Tibial nerve (tissue), 4 donors: Measurements from ENCODE around the gene TSPYL4. TPM values are rescaled to one million over a fixed set of nuclear protein-coding genes. Genes with fewer than 3 reads are reported as not detected.

Experiments
- DNase-seq, 2 donors: peaks; one replicate each; pipeline ENCODE4 v3.0.0-alpha.2; 2019; ENCODE audit warnings: low spot score in 2 of 2
- H3K27ac ChIP-seq, 4 donors: fragments of 200-600 bp; sonication (generic) in 3 of 4; one replicate each; pipeline ENCODE4 v1.5.1; 2017 to 2019; ENCODE audit warnings: mild to moderate bottlenecking in 1 of 4
- H3K27me3 ChIP-seq, 2 donors: fragments of 200-600 bp; sonication (generic) in 1 of 2; one replicate each; pipeline versions ENCODE4 v1.5.1 to v1.6.0; 2017 to 2019
- H3K36me3 ChIP-seq, 3 donors: fragments of 200-600 bp; sonication (generic); one replicate each; pipeline ENCODE4 v1.5.1; 2018 to 2019
- H3K4me1 ChIP-seq, 4 donors: fragments of 200-600 bp; sonication (generic) in 3 of 4; one replicate each; pipeline ENCODE4 v1.5.1; 2017 to 2019
- H3K4me3 ChIP-seq, 4 donors: fragments of 200-600 bp; sonication (generic) in 3 of 4; one replicate each; pipeline ENCODE4 v1.5.1; 2017 to 2019; ENCODE audit warnings: mild to moderate bottlenecking in 1 of 4, moderate library complexity in 1 of 4
- H3K9me3 ChIP-seq, 4 donors: fragments of 200-600 bp; sonication (generic) in 3 of 4; one replicate each; pipeline ENCODE4 v1.5.1; 2017 to 2019
- CTCF ChIP-seq, 5 experiments: fragments of 200-600 bp in 3 of 5; fragments of 450-650 bp in 2 of 5; sonication (generic) in 3 of 5; IDR thresholded peaks; one replicate each; pipeline ENCODE4 v1.5.1; 2016 to 2019; ENCODE audit warnings: antibody characterized with exemption in 5 of 5, mild to moderate bottlenecking in 3 of 5, moderate library complexity in 2 of 5
- EP300 ChIP-seq, 2 donors: sonication (generic); formaldehyde crosslinking; IDR thresholded peaks; one replicate each; pipeline ENCODE4 v1.6.1; 2017; ENCODE audit warnings: antibody characterized with exemption in 2 of 2, mild to moderate bottlenecking in 1 of 2
- POLR2A ChIP-seq, 2 donors: fragments of 450-650 bp; IDR thresholded peaks; one replicate each; pipeline ENCODE4 v1.6.1; 2017; ENCODE audit warnings: antibody characterized with exemption in 2 of 2, mild to moderate bottlenecking in 2 of 2, moderate library complexity in 2 of 2
- WGBS, 2 donors: methylation state at CpG; one replicate each; pipeline ENCODE4 v1.1.5; 2018; 5-methylcytosine and 5-hydroxymethylcytosine counted together
- total RNA-seq, 4 donors: library from RNA; depleted of rRNA; stranded (reverse); fragments of >200 nt; gene quantifications; one replicate each; pipeline ENCODE4 v1.1.0, GENCODE V29; 2016

TSPYL4 gene
- total RNA-seq, 4 donors from 2014 or later, result 14.4 to 26.7 (median 20.9) TPM

- Histone ChIP-seq H3K4me1 (peaks cover 0 to 34% (median 13%) of the 10 kb centered on the region in 4 donors), H3K27ac (no peak overlapping the region), H3K27me3 (no peaks in the 10 kb centered on the region), H3K36me3 (peaks cover 0 to 4% (median 0%) of the 10 kb centered on the region in 3 donors), H3K9me3 (no peaks in the 10 kb centered on the region), H3K4me3 (no peak overlapping the region)
- DNase-seq, result no peak
- WGBS, 2 donors, result 89 to 92% methylated on average over 4 of the region's 4 CpGs
- TF ChIP-seq POLR2A (IDR thresholded peaks at IDR 0.05) (no peak), CTCF (IDR thresholded peaks at IDR 0.05) (no peak), EP300 (IDR thresholded peaks at IDR 0.05) (no peak)
Measured at GRCh38 chr6:116246089-116246488, 7.8 kb downstream of the TSPYL4 start.

GRCh38 chr6:116244284-116244683, 9.6 kb downstream of the TSPYL4 start:
- H3K9me3 ChIP-seq, result no peaks in the 10 kb centered on the region
- 90 to 96% methylated on average over 4 of the region's 4 CpGs for WGBS, 2 donors
- TF ChIP-seq CTCF (IDR thresholded peaks at IDR 0.05) (no peak), EP300 (IDR thresholded peaks at IDR 0.05) (no peak), POLR2A (IDR thresholded peaks at IDR 0.05) (no peak)

GRCh38 chr6:116239856-116240255, 14.0 kb downstream of the TSPYL4 start:
- no peak overlapping the region for H3K4me3 ChIP-seq
- no peak for TF ChIP-seq CTCF (IDR thresholded peaks at IDR 0.05)
- TF ChIP-seq POLR2A (IDR thresholded peaks at IDR 0.05), result no peak
- TF ChIP-seq EP300 (IDR thresholded peaks at IDR 0.05), result no peak
- DNase-seq, result no peak
- H3K27me3 ChIP-seq, result no peaks in the 10 kb centered on the region
- H3K36me3 ChIP-seq, result peaks cover 0 to 10% (median 0%) of the 10 kb centered on the region in 3 donors
- no peaks in the 10 kb centered on the region for H3K4me1 ChIP-seq
- no peaks in the 10 kb centered on the region for H3K9me3 ChIP-seq
- WGBS, 2 donors, result 95 to 100% methylated on average over 1 of the region's 1 CpG
- no peak overlapping the region for H3K27ac ChIP-seq

More at GRCh38 chr6:116244284-116244683, 9.6 kb downstream of the TSPYL4 start:
- no peak for DNase-seq
- Histone ChIP-seq H3K27ac (no peak overlapping the region), H3K36me3 (peaks cover 0 to 6% (median 0%) of the 10 kb centered on the region in 3 donors), H3K27me3 (no peaks in the 10 kb centered on the region), H3K4me1 (peaks cover 0 to 16% (median 5%) of the 10 kb centered on the region in 4 donors), H3K4me3 (no peak overlapping the region)

- 95 to 96% methylated on average over 2 of the region's 2 CpGs for WGBS, 2 donors
- DNase-seq, result no peak
- Histone ChIP-seq H3K4me3 (no peak overlapping the region), H3K9me3 (no peaks in the 10 kb centered on the region), H3K27ac (no peak overlapping the region), H3K36me3 (peaks cover 0 to 10% (median 0%) of the 10 kb centered on the region in 3 donors), H3K27me3 (no peaks in the 10 kb centered on the region), H3K4me1 (no peaks in the 10 kb centered on the region)
- no peak for TF ChIP-seq POLR2A (IDR thresholded peaks at IDR 0.05)
- TF ChIP-seq EP300 (IDR thresholded peaks at IDR 0.05), result no peak
- no peak for TF ChIP-seq CTCF (IDR thresholded peaks at IDR 0.05)
Measured at GRCh38 chr6:116239256-116239655, 14.6 kb downstream of the TSPYL4 start.

- TF ChIP-seq EP300 (IDR thresholded peaks at IDR 0.05) (no peak), POLR2A (IDR thresholded peaks at IDR 0.05) (no peak), CTCF (IDR thresholded peaks at IDR 0.05) (no peak)
- Histone ChIP-seq H3K4me1 (no peaks in the 10 kb centered on the region), H3K27me3 (no peaks in the 10 kb centered on the region), H3K36me3 (peaks cover 0 to 10% (median 0%) of the 10 kb centered on the region in 3 donors), H3K9me3 (no peaks in the 10 kb centered on the region), H3K27ac (no peak overlapping the region), H3K4me3 (no peak overlapping the region)
- 79 to 80% methylated on average over 2 of the region's 2 CpGs for WGBS, 2 donors
- DNase-seq, result no peak
Measured at GRCh38 chr6:116238083-116238482, 15.8 kb downstream of the TSPYL4 start.
